Ectodermal cell (in vitro differentiated cells): ENCODE measurements around the gene NDUFA8.

Source experiments
- H3K27ac ChIP-seq: 2 replicates; pipeline ENCODE4 v1.7.0; 2013; ENCODE audit warnings: mild to moderate bottlenecking, low read depth, low read length; ENCODE audit not compliant: insufficient read depth, poor library complexity, severe bottlenecking
- H3K27me3 ChIP-seq: 2 replicates; pipeline ENCODE4 v1.7.0; 2013; ENCODE audit warnings: mild to moderate bottlenecking, low read length; ENCODE audit not compliant: insufficient read depth, control insufficient read depth, poor library complexity, severe bottlenecking
- H3K36me3 ChIP-seq: one replicate; pipeline ENCODE4 v1.7.0; 2013; ENCODE audit warnings: low read length; ENCODE audit not compliant: control insufficient read depth, insufficient read depth
- H3K4me1 ChIP-seq: one replicate; pipeline ENCODE4 v1.7.0; 2013; ENCODE audit warnings: low read length; ENCODE audit not compliant: control insufficient read depth, insufficient read depth
- H3K4me3 ChIP-seq: 2 replicates; pipeline ENCODE4 v1.7.0; 2013; ENCODE audit warnings: low read depth, low read length, control low read depth; ENCODE audit not compliant: insufficient read depth
- H3K9me3 ChIP-seq: 2 replicates; pipeline ENCODE4 v1.7.0; 2013; ENCODE audit warnings: mild to moderate bottlenecking, low read length, moderate library complexity; ENCODE audit not compliant: control insufficient read depth
- WGBS, 2 experiments: methylation state at CpG; one replicate each; pipeline ENCODE4 v1.1.7; 2013; ENCODE audit warnings: missing lambda C conversion rate in 2 of 2; 5-methylcytosine and 5-hydroxymethylcytosine counted together

NDUFA8 gene

GRCh38 chr9:122186301-122186700 lies 26.7 kb upstream of the NDUFA8 start:
- Histone ChIP-seq H3K4me3 (no peak overlapping the region), H3K27me3 (no peaks in the 10 kb centered on the region), H3K4me1 (no peaks in the 10 kb centered on the region), H3K27ac (no peak overlapping the region), H3K36me3 (no peaks in the 10 kb centered on the region), H3K9me3 (no peaks in the 10 kb centered on the region)
- WGBS, 2 experiments = 73 to 76% methylated on average over 5 of the region's 5 CpGs

GRCh38 chr9:122184551-122184950 lies 25.0 kb upstream of the NDUFA8 start:
- WGBS, 2 experiments = 83 to 100% methylated on average over 1 of the region's 1 CpG
- no peaks in the 10 kb centered on the region for H3K36me3 ChIP-seq
- H3K9me3 ChIP-seq = no peaks in the 10 kb centered on the region
- H3K4me1 ChIP-seq = no peaks in the 10 kb centered on the region
- H3K27me3 ChIP-seq = no peaks in the 10 kb centered on the region
- no peak overlapping the region for H3K27ac ChIP-seq
- no peak overlapping the region for H3K4me3 ChIP-seq

GRCh38 chr9:122183501-122183900 lies 23.9 kb upstream of the NDUFA8 start:
- WGBS, 2 experiments = 93 to 94% methylated on average over 7 of the region's 7 CpGs
- no peaks in the 10 kb centered on the region for H3K27me3 ChIP-seq

GRCh38 chr9:122180633-122181032 lies 21.1 kb upstream of the NDUFA8 start:
- no peaks in the 10 kb centered on the region for H3K36me3 ChIP-seq
- H3K4me3 ChIP-seq = no peak overlapping the region
- no peak overlapping the region for H3K27ac ChIP-seq
- no peaks in the 10 kb centered on the region for H3K4me1 ChIP-seq
- H3K9me3 ChIP-seq = no peaks in the 10 kb centered on the region
- H3K27me3 ChIP-seq = no peaks in the 10 kb centered on the region
- 85% methylated on average over 3 to 4 of the region's 4 CpGs for WGBS, 2 experiments

More at GRCh38 chr9:122183501-122183900, 23.9 kb upstream of the NDUFA8 start:
- Histone ChIP-seq H3K27ac (no peak overlapping the region), H3K4me1 (no peaks in the 10 kb centered on the region), H3K4me3 (no peak overlapping the region), H3K9me3 (no peaks in the 10 kb centered on the region), H3K36me3 (no peaks in the 10 kb centered on the region)

- no peak overlapping the region for H3K4me3 ChIP-seq
- no peaks in the 10 kb centered on the region for H3K9me3 ChIP-seq
- no peaks in the 10 kb centered on the region for H3K27me3 ChIP-seq
- no peak overlapping the region for H3K27ac ChIP-seq
- H3K36me3 ChIP-seq = no peaks in the 10 kb centered on the region
- no peaks in the 10 kb centered on the region for H3K4me1 ChIP-seq
- 81 to 94% methylated on average over 2 of the region's 2 CpGs for WGBS, 2 experiments
These were observed 20.1 kb upstream of the NDUFA8 start for GRCh38 chr9:122179690-122180074.

- Histone ChIP-seq H3K4me1 (no peaks in the 10 kb centered on the region), H3K36me3 (no peaks in the 10 kb centered on the region), H3K27me3 (no peaks in the 10 kb centered on the region), H3K4me3 (no peak overlapping the region), H3K27ac (no peak overlapping the region), H3K9me3 (no peaks in the 10 kb centered on the region)
- WGBS, 2 experiments = 90% methylated on average over 5 of the region's 5 CpGs
These were observed 19.6 kb upstream of the NDUFA8 start for GRCh38 chr9:122179054-122179689.

GRCh38 chr9:122176916-122177315 lies 17.3 kb upstream of the NDUFA8 start:
- H3K9me3 ChIP-seq = no peaks in the 10 kb centered on the region
- 88 to 90% methylated on average over 2 of the region's 2 CpGs for WGBS, 2 experiments

GRCh38 chr9:122173670-122174069 lies 14.1 kb upstream of the NDUFA8 start:
- Histone ChIP-seq H3K27ac (no peak overlapping the region), H3K4me1 (no peaks in the 10 kb centered on the region)
- WGBS, 2 experiments = 82 to 83% methylated on average over 3 of the region's 3 CpGs

More at GRCh38 chr9:122176916-122177315, 17.3 kb upstream of the NDUFA8 start:
- Histone ChIP-seq H3K4me1 (no peaks in the 10 kb centered on the region), H3K36me3 (no peaks in the 10 kb centered on the region), H3K4me3 (no peak overlapping the region), H3K27ac (no peak overlapping the region), H3K27me3 (no peaks in the 10 kb centered on the region)

GRCh38 chr9:122172131-122172530 lies 12.6 kb upstream of the NDUFA8 start:
- Histone ChIP-seq H3K36me3 (no peaks in the 10 kb centered on the region), H3K4me1 (no peaks in the 10 kb centered on the region), H3K4me3 (no peak overlapping the region), H3K27me3 (no peaks in the 10 kb centered on the region), H3K9me3 (no peaks in the 10 kb centered on the region), H3K27ac (no peak overlapping the region)
- WGBS, 2 experiments = 85 to 88% methylated on average over 7 of the region's 7 CpGs

More at GRCh38 chr9:122173670-122174069, 14.1 kb upstream of the NDUFA8 start:
- H3K9me3 ChIP-seq = no peaks in the 10 kb centered on the region
- no peaks in the 10 kb centered on the region for H3K36me3 ChIP-seq
- H3K4me3 ChIP-seq = no peak overlapping the region
- no peaks in the 10 kb centered on the region for H3K27me3 ChIP-seq

- Histone ChIP-seq H3K27ac (no peak overlapping the region), H3K36me3 (no peaks in the 10 kb centered on the region), H3K4me3 (no peak overlapping the region), H3K27me3 (peaks cover 7% of the 10 kb centered on the region), H3K9me3 (no peaks in the 10 kb centered on the region), H3K4me1 (no peaks in the 10 kb centered on the region)
- 83 to 93% methylated on average over 2 to 3 of the region's 3 CpGs for WGBS, 2 experiments
These were observed 8.8 kb upstream of the NDUFA8 start for GRCh38 chr9:122168356-122168755.

GRCh38 chr9:122164286-122164685 lies 4.7 kb upstream of the NDUFA8 start:
- no peaks in the 10 kb centered on the region for H3K9me3 ChIP-seq
- H3K27ac ChIP-seq = no peak overlapping the region
- peaks cover 7% of the 10 kb centered on the region for H3K27me3 ChIP-seq
- WGBS, 2 experiments = 61 to 63% methylated on average over 2 of the region's 2 CpGs
- H3K4me3 ChIP-seq = no peak overlapping the region
- H3K36me3 ChIP-seq = no peaks in the 10 kb centered on the region
- no peaks in the 10 kb centered on the region for H3K4me1 ChIP-seq
